GM12891 (cell line): ENCODE measurements around the gene OR7A10.

Source experiments
- PAX5 ChIP-seq: IDR thresholded peaks from 2 replicates; pipeline ENCODE4 v1.6.1; 2011; ENCODE audit warnings: low read length, moderate library complexity, mild to moderate bottlenecking; ENCODE audit not compliant: insufficient read depth, severe bottlenecking
- POLR2A ChIP-seq: IDR thresholded peaks from 2 replicates; pipeline ENCODE4 v1.6.1; 2011; ENCODE audit warnings: low read depth, low read length, control low read depth
- POLR2AphosphoS5 ChIP-seq: IDR thresholded peaks from 2 replicates; pipeline ENCODE4 v1.6.1; 2011; ENCODE audit warnings: low read depth, low read length, control low read depth
- POU2F2 ChIP-seq: IDR thresholded peaks from 2 replicates; pipeline ENCODE4 v1.6.1; 2011; ENCODE audit warnings: low read depth, mild to moderate bottlenecking, control low read depth, low read length, moderate library complexity
- SPI1 ChIP-seq: IDR thresholded peaks from 2 replicates; pipeline ENCODE4 v1.6.1; 2011; ENCODE audit warnings: low read depth, low read length, control low read depth
- TAF1 ChIP-seq: IDR thresholded peaks from 2 replicates; pipeline ENCODE4 v1.6.1; 2011; ENCODE audit warnings: low read depth, low read length, control low read depth

- TF ChIP-seq SPI1 (no peak), POLR2A (no peak), TAF1 (no peak), POLR2AphosphoS5 (no peak), PAX5 (no peak), POU2F2 (no peak)
These were observed 41.4 kb upstream of the OR7A10 start for GRCh38 chr19:14889994-14890642.
